Nephron progenitor cell (in vitro differentiated cells): ENCODE data around the gene RSPH1.

Experiments used
- DNase-seq: peaks from one replicate; pipeline ENCODE4 v3.0.0; 2021
- H3K27ac Mint-ChIP-seq: 2 replicates; pipeline ENCODE4 v1.8.0; 2021; ENCODE audit warnings: mild to moderate bottlenecking, moderate library complexity, mixed read lengths
- H3K27me3 Mint-ChIP-seq: 2 replicates; pipeline ENCODE4 v1.8.0; 2021; ENCODE audit warnings: mild to moderate bottlenecking, low read depth, mixed read lengths; ENCODE audit not compliant: poor library complexity
- H3K36me3 Mint-ChIP-seq: 2 replicates; pipeline ENCODE4 v1.8.0; 2021; ENCODE audit warnings: low read depth, mixed read lengths
- H3K4me1 Mint-ChIP-seq: 2 replicates; pipeline ENCODE4 v1.8.0; 2021; ENCODE audit warnings: mixed read lengths
- H3K4me3 Mint-ChIP-seq: 2 replicates; pipeline ENCODE4 v1.8.0; 2021; ENCODE audit warnings: mild to moderate bottlenecking, moderate library complexity, mixed read lengths
- H3K9me3 Mint-ChIP-seq: 2 replicates; pipeline ENCODE4 v1.8.0; 2021; ENCODE audit warnings: mild to moderate bottlenecking, moderate library complexity, mixed read lengths
- CTCF ChIP-seq: fragments of 200-600 bp; sonication (generic); IDR thresholded peaks from 2 replicates; pipeline ENCODE4 v1.5.0; 2021; ENCODE audit warnings: antibody characterized with exemption

RSPH1 gene

DNA sequence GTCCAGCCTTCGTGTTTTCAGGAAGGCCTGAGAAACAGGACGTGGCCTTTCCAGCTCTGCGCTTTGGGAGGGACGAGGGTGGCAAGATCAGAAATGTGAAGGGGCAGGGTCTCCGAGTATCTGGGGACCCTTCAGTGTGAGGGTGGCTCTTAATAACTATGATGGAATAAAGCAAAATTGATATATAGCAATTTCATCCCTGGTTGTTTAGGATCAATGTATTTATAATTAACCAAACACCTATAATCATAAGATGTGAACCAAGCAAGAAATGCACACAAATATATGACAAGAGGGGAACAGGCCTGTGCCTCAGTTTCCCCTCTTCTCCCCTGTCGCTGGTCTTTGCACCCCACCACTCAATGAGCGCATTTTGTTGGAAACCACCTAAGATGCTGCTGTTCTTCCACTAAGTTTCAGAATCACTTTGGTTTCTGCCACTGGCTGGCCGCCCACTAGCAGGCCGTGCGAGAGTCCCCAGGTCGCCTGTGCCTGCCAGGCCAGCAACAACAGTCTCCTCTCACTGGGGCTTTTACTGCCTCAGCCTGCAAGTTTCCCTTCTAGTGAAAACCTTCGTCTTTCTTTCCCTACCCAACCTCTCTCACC lies 55.7 kb downstream of the RSPH1 start:
- Mint-ChIP-seq H3K27ac (no peak overlapping the region), H3K4me1 (no peaks in the 10 kb centered on the region), H3K9me3 (no peaks in the 10 kb centered on the region), H3K27me3 (peaks cover 16% of the 10 kb centered on the region), H3K4me3 (no peak overlapping the region), H3K36me3 (no peaks in the 10 kb centered on the region)
- no peak for TF ChIP-seq CTCF
- DNase-seq = no peak

DNA sequence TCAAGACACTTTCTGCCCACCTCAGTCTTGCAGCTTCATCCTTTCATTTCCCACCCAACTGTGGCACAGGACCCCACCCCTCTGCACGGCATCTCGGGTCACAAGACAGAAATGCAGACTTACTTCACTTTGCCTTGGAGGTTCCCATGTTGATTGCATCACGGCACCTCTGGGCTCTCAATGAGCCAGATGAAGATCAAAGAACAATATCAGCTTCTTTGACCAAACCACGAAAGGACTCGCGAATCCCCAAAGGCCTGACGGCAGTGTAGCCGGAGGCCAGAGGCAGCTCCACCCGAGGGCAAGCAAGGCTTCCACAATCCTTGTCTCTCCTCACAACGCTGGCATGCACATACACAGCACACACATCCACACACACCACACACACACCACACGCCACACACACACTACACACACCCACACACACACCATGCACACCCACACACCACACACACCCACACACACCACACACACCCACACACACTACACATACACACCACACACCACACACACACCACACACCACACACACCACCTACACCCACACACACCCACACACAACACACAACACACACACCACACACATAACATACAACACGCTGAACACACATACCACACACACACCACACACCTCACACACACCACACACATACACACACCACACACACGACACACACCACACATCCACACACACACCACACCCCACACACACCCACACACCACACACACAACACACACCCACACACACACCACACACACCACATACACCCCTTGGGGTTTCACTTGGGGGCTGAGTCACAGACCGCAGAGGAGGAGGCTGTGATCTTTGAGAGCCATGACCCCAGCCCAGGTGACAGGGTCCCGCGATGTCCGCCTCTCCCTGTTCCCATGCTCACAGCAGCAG lies 56.5 kb downstream of the RSPH1 start:
- Mint-ChIP-seq H3K36me3 (no peaks in the 10 kb centered on the region), H3K27me3 (peaks cover 19% of the 10 kb centered on the region), H3K9me3 (no peaks in the 10 kb centered on the region), H3K4me3 (no peak overlapping the region), H3K4me1 (no peaks in the 10 kb centered on the region), H3K27ac (no peak overlapping the region)
- no peak for DNase-seq
- no peak for TF ChIP-seq CTCF

DNA sequence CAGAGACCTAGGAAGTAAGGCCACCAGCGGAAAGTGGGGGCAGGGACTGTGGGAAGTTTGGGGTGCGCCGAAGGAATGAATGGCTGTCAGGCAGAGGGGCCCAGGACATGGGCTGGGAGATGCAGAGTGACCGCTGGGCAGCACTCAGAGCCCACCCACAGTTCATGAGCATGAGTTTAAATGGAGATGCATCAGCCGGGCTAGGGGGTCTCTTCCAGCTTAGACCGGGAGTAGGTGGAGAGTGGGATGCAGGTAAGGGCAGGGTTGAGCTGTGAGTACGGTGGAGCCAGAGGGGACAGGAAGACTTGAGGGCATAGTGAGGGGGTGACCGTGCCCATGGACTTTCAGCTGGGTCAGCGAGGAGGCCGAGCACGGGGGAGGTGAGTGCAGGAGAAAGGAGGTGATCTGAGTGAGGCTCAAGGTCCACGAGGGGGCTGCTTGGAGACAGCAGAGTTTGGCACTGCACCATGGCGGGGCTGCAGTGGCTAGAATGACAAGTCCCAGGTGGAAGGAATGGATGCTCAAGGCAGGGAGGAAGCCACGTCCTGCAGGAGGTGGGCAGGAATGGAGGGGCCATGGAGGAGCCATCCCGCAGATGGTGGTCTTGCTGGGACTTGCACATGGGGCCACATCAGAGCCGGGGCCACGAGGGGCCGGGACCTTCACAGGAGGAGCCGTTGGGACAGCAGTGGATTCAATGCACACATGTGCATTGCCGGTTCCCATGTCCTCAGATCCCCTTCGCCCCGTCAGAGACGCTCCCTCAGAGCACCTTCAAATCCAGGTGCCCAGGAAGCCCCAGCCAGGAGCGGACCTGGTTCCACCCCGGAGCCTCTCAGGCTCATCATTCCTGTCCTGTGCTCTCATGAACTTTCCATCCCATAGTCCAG lies 57.5 kb downstream of the RSPH1 start:
- no peaks in the 10 kb centered on the region for H3K4me1 Mint-ChIP-seq
- H3K27ac Mint-ChIP-seq = no peak overlapping the region
- no peaks in the 10 kb centered on the region for H3K36me3 Mint-ChIP-seq
- H3K4me3 Mint-ChIP-seq = no peak overlapping the region
- H3K27me3 Mint-ChIP-seq = peaks cover 22% of the 10 kb centered on the region
- no peak for TF ChIP-seq CTCF
- H3K9me3 Mint-ChIP-seq = peaks cover under 1% of the 10 kb centered on the region
- no peak for DNase-seq

GRCh38 chr21:42437786-42438185 lies 58.2 kb downstream of the RSPH1 start:
- peak; percentile 65 for DNase-seq
- no peak overlapping the region for H3K4me3 Mint-ChIP-seq

DNA sequence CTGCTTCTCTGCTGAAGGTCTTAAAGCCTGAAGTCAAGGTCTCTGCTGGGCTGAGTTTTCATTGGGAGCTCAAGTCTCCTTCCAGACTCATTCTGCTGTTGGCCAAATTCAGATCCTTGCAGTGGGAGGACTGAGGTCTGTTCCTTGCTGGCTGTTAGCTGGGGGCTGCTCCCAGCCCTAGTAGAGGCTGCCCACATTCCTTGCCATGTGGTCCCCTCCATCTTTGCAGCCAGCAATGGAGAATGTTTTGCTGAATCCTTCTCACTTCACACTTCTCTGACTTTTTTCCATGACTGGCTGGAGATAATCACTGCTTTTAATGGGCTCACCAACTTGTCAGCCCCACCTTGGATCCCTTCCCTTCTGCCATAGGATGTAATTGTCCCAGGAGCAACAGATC lies 59.1 kb downstream of the RSPH1 start:
- H3K27ac Mint-ChIP-seq = no peak overlapping the region
- peaks cover 13% of the 10 kb centered on the region for H3K9me3 Mint-ChIP-seq
- no peak overlapping the region for H3K4me3 Mint-ChIP-seq
- no peak for TF ChIP-seq CTCF
- no peaks in the 10 kb centered on the region for H3K4me1 Mint-ChIP-seq
- H3K27me3 Mint-ChIP-seq = peaks cover 30% of the 10 kb centered on the region
- no peak for DNase-seq
- H3K36me3 Mint-ChIP-seq = no peaks in the 10 kb centered on the region

More at GRCh38 chr21:42437786-42438185, 58.2 kb downstream of the RSPH1 start:
- Mint-ChIP-seq H3K36me3 (no peaks in the 10 kb centered on the region), H3K27me3 (peaks cover 24% of the 10 kb centered on the region), H3K4me1 (no peaks in the 10 kb centered on the region), H3K27ac (no peak overlapping the region), H3K9me3 (peaks cover 5% of the 10 kb centered on the region)
- no peak for TF ChIP-seq CTCF
